Endothelial cell (in vitro differentiated cells): ENCODE data around the gene NSUN3. TPM values are rescaled to one million over a fixed set of nuclear protein-coding genes. Genes with fewer than 3 reads are reported as not detected.

Experiments used
- DNase-seq: peaks from one replicate; pipeline ENCODE4 v3.0.0; 2021; ENCODE audit warnings: low spot score
- H3K27ac Mint-ChIP-seq: one replicate; pipeline ENCODE4 v1.8.0; 2021; ENCODE audit warnings: mixed read lengths, inconsistent platforms; ENCODE audit not compliant: unreplicated experiment
- H3K27me3 Mint-ChIP-seq: one replicate; pipeline ENCODE4 v1.8.0; 2021; ENCODE audit warnings: mild to moderate bottlenecking, moderate library complexity, mixed read lengths, inconsistent platforms; ENCODE audit not compliant: unreplicated experiment
- H3K36me3 Mint-ChIP-seq: one replicate; pipeline ENCODE4 v1.8.0; 2021; ENCODE audit warnings: mild to moderate bottlenecking, low read depth, mixed read lengths, inconsistent platforms; ENCODE audit not compliant: unreplicated experiment
- H3K4me1 Mint-ChIP-seq: one replicate; pipeline ENCODE4 v1.8.0; 2021; ENCODE audit warnings: mild to moderate bottlenecking, mixed read lengths, inconsistent platforms; ENCODE audit not compliant: unreplicated experiment
- H3K4me3 Mint-ChIP-seq: one replicate; pipeline ENCODE4 v1.8.0; 2021; ENCODE audit warnings: mild to moderate bottlenecking, mixed read lengths, inconsistent platforms; ENCODE audit not compliant: unreplicated experiment
- H3K9me3 Mint-ChIP-seq: one replicate; pipeline ENCODE4 v1.8.0; 2021; ENCODE audit warnings: mixed read lengths, inconsistent platforms; ENCODE audit not compliant: unreplicated experiment
- CTCF ChIP-seq: fragments of 200-600 bp; sonication (generic); IDR thresholded peaks from one replicate; pipeline ENCODE4 v1.5.0; 2021; ENCODE audit warnings: antibody characterized with exemption; ENCODE audit not compliant: unreplicated experiment
- total RNA-seq: library from RNA; stranded (reverse); fragmentation: NEBNext Ultra II Directional; extraction: Animal tissue kit (Norgen Biotek cat#: 25700); gene quantifications from one replicate; pipeline ENCODE4 v1.2.1, GENCODE V29; 2021; ENCODE audit not compliant: unreplicated experiment

Gene NSUN3
- total RNA-seq, 1 donor from 2014 or later: 11.5 TPM

- H3K9me3 Mint-ChIP-seq: no peaks in the 10 kb centered on the region
- no peak for DNase-seq
These were observed 93.8 kb downstream of the NSUN3 start for GRCh38 chr3:94156626-94157025.

GRCh38 chr3:94158512-94158911 is 95.7 kb downstream of the NSUN3 start:
- no peak for TF ChIP-seq CTCF
- no peaks in the 10 kb centered on the region for H3K27me3 Mint-ChIP-seq
- no peaks in the 10 kb centered on the region for H3K9me3 Mint-ChIP-seq
- no peaks in the 10 kb centered on the region for H3K4me1 Mint-ChIP-seq
- no peak for DNase-seq
- no peak overlapping the region for H3K4me3 Mint-ChIP-seq
- H3K36me3 Mint-ChIP-seq: no peaks in the 10 kb centered on the region
- H3K27ac Mint-ChIP-seq: no peak overlapping the region

More at GRCh38 chr3:94156626-94157025, 93.8 kb downstream of the NSUN3 start:
- no peaks in the 10 kb centered on the region for H3K36me3 Mint-ChIP-seq
- H3K4me1 Mint-ChIP-seq: peaks cover 5% of the 10 kb centered on the region
- TF ChIP-seq CTCF: no peak
- no peaks in the 10 kb centered on the region for H3K27me3 Mint-ChIP-seq
- no peak overlapping the region for H3K27ac Mint-ChIP-seq
- H3K4me3 Mint-ChIP-seq: no peak overlapping the region

GRCh38 chr3:94159062-94159828 is 96.4 kb downstream of the NSUN3 start:
- no peaks in the 10 kb centered on the region for H3K36me3 Mint-ChIP-seq
- no peaks in the 10 kb centered on the region for H3K4me1 Mint-ChIP-seq
- no peaks in the 10 kb centered on the region for H3K27me3 Mint-ChIP-seq
- no peaks in the 10 kb centered on the region for H3K9me3 Mint-ChIP-seq
- H3K27ac Mint-ChIP-seq: no peak overlapping the region
- TF ChIP-seq CTCF: no peak
- no peak overlapping the region for H3K4me3 Mint-ChIP-seq
- no peak for DNase-seq

- H3K36me3 Mint-ChIP-seq: no peaks in the 10 kb centered on the region
- H3K4me3 Mint-ChIP-seq: no peak overlapping the region
- H3K4me1 Mint-ChIP-seq: no peaks in the 10 kb centered on the region
- no peak for TF ChIP-seq CTCF
- H3K27me3 Mint-ChIP-seq: no peaks in the 10 kb centered on the region
- DNase-seq: no peak
- no peaks in the 10 kb centered on the region for H3K9me3 Mint-ChIP-seq
- H3K27ac Mint-ChIP-seq: no peak overlapping the region
These were observed 99.8 kb downstream of the NSUN3 start for GRCh38 chr3:94162700-94163099.

- Mint-ChIP-seq H3K4me1 (no peaks in the 10 kb centered on the region), H3K27me3 (no peaks in the 10 kb centered on the region), H3K4me3 (no peak overlapping the region), H3K27ac (no peak overlapping the region), H3K9me3 (no peaks in the 10 kb centered on the region), H3K36me3 (no peaks in the 10 kb centered on the region)
- DNase-seq: no peak
- no peak for TF ChIP-seq CTCF
These were observed 104.5 kb downstream of the NSUN3 start for GRCh38 chr3:94167346-94167745.
